GM13977 (cell line): Measurements from ENCODE around the gene MYH6.

Experiments
- DNase-seq: peaks from one replicate; pipeline ENCODE4 v3.0.0; 2012; ENCODE audit warnings: low spot score
- in situ Hi-C: fragments of 300-500 bp; cut with MboI; formaldehyde crosslinking; loops from one replicate; pipeline ENCODE4 v1.12.0; 2022; ENCODE audit warnings: low sequenced_read_pairs, low pct_unique_long_range_greater_than_20kb, mixed read lengths, inconsistent platforms; ENCODE audit not compliant: unreplicated experiment
- TF ChIP-seq, protein P1 (sequence below): IDR thresholded peaks from 2 replicates; pipeline ENCODE4 v1.5.1; 2012; ENCODE audit warnings: mild to moderate bottlenecking, control low read depth; ENCODE audit not compliant: insufficient read depth; ENCODE audit errors: extremely low read depth, missing control alignments

Gene MYH6

DNA sequence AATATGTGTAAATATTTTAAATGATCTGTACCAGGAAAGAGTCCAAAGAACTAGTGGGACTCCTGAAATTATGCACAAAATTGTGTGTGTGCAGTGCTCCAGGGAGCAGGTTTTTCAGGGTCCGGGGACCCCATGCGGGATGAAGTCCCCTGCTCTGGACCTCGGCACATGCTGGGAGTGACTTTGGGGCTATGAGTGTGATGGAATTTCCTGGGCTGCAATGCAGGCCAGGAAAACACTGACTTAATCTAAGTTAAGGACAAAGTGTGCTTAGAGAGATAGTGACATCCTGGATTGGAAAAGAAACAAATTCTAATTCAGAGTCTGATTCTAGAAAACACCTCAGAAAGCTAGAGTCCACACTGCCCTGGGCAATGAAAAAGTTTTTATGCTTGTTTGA, 6.2 kb upstream of the MYH6 start:
- TF ChIP-seq, protein P1, sequence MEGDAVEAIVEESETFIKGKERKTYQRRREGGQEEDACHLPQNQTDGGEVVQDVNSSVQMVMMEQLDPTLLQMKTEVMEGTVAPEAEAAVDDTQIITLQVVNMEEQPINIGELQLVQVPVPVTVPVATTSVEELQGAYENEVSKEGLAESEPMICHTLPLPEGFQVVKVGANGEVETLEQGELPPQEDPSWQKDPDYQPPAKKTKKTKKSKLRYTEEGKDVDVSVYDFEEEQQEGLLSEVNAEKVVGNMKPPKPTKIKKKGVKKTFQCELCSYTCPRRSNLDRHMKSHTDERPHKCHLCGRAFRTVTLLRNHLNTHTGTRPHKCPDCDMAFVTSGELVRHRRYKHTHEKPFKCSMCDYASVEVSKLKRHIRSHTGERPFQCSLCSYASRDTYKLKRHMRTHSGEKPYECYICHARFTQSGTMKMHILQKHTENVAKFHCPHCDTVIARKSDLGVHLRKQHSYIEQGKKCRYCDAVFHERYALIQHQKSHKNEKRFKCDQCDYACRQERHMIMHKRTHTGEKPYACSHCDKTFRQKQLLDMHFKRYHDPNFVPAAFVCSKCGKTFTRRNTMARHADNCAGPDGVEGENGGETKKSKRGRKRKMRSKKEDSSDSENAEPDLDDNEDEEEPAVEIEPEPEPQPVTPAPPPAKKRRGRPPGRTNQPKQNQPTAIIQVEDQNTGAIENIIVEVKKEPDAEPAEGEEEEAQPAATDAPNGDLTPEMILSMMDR: no peak
- no peak for DNase-seq
- in situ Hi-C loops: no loop called here

DNA sequence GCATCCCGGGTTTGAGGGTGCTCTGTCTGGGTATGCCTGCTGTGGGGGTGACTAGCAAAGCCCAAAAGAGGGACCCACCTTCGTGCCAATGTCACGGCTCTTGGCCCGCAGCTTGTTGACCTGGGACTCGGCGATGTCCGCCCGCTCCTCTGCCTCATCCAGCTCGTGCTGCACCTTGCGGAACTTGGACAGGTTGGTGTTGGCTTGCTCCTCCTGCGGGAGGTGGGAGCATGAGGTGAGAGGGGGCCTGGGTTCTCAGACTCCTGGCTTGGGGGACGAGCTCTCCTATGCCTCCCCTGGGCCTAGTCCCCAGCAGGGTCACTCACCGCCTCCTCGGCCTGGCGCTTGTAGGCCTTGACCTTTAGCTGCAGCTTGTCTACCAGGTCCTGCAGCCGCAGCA, 5.6 kb upstream of the MYH6 start:
- in situ Hi-C loops: no loop called here
- TF ChIP-seq, protein P1: no peak
- no peak for DNase-seq

DNA sequence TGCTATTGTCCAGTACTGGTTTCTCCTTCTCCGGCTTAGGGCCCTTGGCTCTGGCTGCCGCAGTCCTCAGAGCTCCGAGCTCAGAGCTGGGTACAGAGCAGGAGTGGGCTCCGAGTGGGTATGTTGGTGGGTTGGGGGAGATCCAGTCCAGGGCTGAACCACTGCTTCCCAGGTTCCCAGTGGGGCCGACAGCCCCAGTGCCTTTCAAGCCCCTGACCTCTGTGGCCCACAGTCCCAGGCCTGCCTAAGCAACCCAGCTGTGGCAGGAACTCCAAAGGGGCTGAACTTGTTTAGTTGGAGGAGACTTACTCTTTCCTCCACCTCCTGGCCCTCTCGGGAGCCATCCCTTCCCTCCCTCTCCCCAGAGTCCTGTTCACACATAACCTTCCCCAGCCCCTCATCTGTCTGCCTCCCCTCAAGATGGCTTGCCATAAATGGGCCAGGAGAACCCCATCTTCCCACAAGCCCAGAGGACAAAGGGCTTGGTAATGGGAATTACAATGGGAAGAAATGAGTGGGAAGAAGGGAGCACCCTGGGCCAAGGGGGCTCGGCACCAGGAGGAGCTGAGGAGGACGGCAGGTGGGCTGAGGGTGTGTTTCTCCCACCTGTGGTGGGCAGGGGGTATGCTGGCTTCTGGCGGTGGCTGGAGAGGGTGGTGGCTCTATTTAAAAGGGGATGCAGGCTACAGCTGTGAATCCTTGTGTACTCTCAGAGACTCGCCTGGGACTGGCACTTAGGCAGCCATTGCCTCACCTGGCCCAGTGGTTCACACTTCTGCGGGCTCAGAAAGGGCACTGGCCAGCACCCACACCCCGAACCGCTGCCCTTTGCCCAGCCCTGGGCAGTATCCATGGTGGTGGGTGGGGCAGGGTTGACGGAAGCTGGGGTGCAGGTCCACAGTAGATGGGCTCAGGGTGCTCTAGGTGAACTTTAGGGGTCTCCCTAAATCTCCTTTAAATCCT, 3.8 kb upstream of the MYH6 start:
- in situ Hi-C loops: no loop called here
- TF ChIP-seq, protein P1: no peak
- DNase-seq: no peak

DNA sequence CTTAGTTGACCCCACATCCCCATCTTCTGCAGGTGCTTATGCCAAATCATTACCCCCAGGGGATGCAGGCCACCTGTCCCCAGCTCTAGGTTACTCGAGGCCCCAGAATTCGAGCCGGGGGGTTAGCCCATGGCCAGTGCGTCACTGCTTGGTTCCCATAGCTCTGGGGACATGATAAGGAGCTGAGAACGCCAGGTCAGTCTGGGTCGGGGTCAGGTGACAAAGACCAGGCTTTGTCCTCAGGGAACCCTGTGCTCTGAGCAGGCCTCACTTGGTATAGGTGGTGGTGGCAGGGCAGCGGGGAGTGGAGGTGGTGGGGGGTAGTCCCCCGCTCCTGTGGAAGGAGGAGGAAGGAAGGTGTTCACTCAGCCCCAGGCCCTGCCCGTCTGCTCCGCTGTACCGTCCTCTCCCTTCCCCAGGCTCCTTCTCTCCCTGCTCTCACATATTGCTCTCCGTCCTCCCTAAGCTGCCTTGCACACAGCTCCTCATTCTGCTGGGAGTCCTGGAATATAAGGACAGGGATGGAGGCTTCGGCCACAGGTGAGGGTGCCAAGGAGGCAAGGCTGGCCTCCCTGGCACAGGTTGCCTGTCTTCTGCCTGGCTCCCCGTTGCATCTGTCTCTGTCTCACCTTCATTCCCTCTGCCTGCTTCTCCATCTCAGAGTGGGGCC, 2.0 kb upstream of the MYH6 start:
- DNase-seq: no peak
- in situ Hi-C loops: no loop called here
- TF ChIP-seq, protein P1: no peak

DNA sequence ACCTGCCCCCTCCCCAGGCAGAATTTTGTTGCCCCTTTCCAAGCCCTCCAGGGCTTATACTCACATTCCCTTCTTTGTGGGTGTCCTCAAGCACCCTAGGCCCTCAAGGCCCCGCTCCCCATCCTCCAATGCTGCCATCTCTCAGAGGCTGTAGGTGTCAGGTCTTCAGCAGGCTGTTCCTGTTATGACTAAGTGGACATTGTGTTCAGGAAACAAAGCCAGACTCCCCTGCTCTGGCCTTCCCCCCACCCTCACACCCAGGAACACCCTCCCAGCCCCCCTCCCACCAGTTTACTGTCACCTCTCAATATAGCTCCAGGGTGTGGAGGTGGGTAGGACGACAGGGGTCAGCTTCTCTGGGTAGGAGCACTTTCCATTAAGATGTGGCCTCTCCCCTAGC, 1.4 kb upstream of the MYH6 start:
- in situ Hi-C loops: no loop called here
- DNase-seq: peak; percentile 58
- TF ChIP-seq, protein P1: no peak

DNA sequence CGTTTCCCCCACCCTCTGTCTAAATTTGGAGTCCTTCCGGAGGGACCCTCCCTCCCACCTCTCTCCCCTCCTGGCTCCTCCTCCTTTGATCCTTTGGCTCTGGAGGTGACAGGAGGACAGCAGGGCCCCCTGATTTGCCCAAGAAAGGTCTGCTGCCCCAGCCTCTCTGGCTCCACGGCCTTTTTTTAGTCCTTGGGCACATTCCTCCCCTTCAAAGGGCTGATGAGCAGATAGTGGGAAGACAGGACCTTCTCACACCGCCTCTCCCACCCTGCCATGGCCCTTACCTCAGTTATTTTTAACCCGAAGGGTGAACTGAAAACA, 196 bp upstream of the MYH6 start:
- no peak for DNase-seq

More for the DNA sequence above, 196 bp upstream of the MYH6 start:
- TF ChIP-seq, protein P1: no peak
- in situ Hi-C loops: no loop called here
